H1 (cell line): ENCODE results near the gene RPL6. TPM values are rescaled to one million over a fixed set of nuclear protein-coding genes. Genes with fewer than 3 reads are reported as not detected.
"Not testable (repeated sequence)": the region's sequence is repeated elsewhere in the genome, so short reads cannot be mapped to it uniquely, and the experiment has no call there.

Experiments used
- CTCF ChIA-PET: fragments of 300-600 bp; sonication (Branson Sonifier 250); formaldehyde crosslinking; loops from one replicate; lab custom pipeline; 2021; ENCODE audit not compliant: partially characterized antibody; lab: Charles Lee
- POLR2A ChIA-PET: fragments of 300-600 bp; sonication (Branson Sonifier 250); formaldehyde crosslinking; loops from one replicate; lab custom pipeline; 2021; ENCODE audit warnings: inconsistent platforms; ENCODE audit not compliant: partially characterized antibody; lab: Charles Lee
- DNase-seq, 2 experiments: peaks; one replicate each; pipeline versions ENCODE4 v3.0.0 to v3.0.0-alpha.2; 2010 to 2022; ENCODE audit warnings: low spot score in 2 of 2, low read depth in 1 of 2, mixed read lengths in 1 of 2
- FAIRE-seq: peaks from 2 replicates; lab custom pipeline; 2011; peaks lifted over from hg19 to GRCh38; lab: Jason Lieb, UNC
- H2AFZ ChIP-seq: 2 replicates; pipeline ENCODE4 v1.8.1; 2012; ENCODE audit warnings: low read length, inconsistent platforms
- H2AK5ac ChIP-seq: 2 replicates; pipeline ENCODE4 v1.6.1; 2013; ENCODE audit warnings: low read depth, low read length
- H2BK120ac ChIP-seq: replicated peaks from 2 replicates; pipeline ENCODE3; 2013; ENCODE audit warnings: low read depth, low read length, inconsistent platforms
- H2BK12ac ChIP-seq: 2 replicates; pipeline ENCODE4 v1.6.1; 2013; ENCODE audit warnings: low read depth, low read length
- H2BK15ac ChIP-seq: 2 replicates; pipeline ENCODE4 v1.6.1; 2013; ENCODE audit warnings: low read length
- H2BK20ac ChIP-seq: 2 replicates; pipeline ENCODE4 v1.6.1; 2013; ENCODE audit warnings: low read length
- H2BK5ac ChIP-seq: 2 replicates; pipeline ENCODE4 v1.6.1; 2013; ENCODE audit warnings: low read depth, low read length
- H3K14ac ChIP-seq: 2 replicates; pipeline ENCODE4 v1.6.1; 2013; ENCODE audit warnings: inconsistent platforms; ENCODE audit not compliant: insufficient read length
- H3K18ac ChIP-seq: 2 replicates; pipeline ENCODE4 v1.6.1; 2013; ENCODE audit warnings: low read length; ENCODE audit errors: extremely low read depth
- H3K23ac ChIP-seq: 2 replicates; pipeline ENCODE4 v1.6.1; 2013; ENCODE audit warnings: inconsistent platforms; ENCODE audit not compliant: insufficient read length
- H3K23me2 ChIP-seq: 2 replicates; pipeline ENCODE4 v1.6.1; 2013; ENCODE audit warnings: low read depth, low read length
- H3K27ac ChIP-seq: 2 replicates; pipeline ENCODE4 v1.6.1; 2011; ENCODE audit warnings: low read depth, low read length, inconsistent platforms
- H3K27me3 ChIP-seq, 4 experiments: replicated peaks in 1 of 4; 1 replicate in 1 of 4; 2 replicates in 3 of 4; pipeline versions ENCODE4 v1.6.1 to v1.8.1; 2011 to 2013; ENCODE audit warnings: low read length in 3 of 4, mild to moderate bottlenecking in 3 of 4, inconsistent platforms in 2 of 4, mixed read lengths in 2 of 4, moderate library complexity in 1 of 4; ENCODE audit not compliant: control insufficient read depth in 3 of 4, insufficient read depth in 3 of 4; ENCODE audit errors: extremely low read depth in 1 of 4
- H3K36me3 ChIP-seq, 4 experiments: 2 replicates each; pipeline versions ENCODE4 v1.6.1 to v1.8.1; 2011 to 2013; ENCODE audit warnings: mild to moderate bottlenecking in 4 of 4, low read length in 3 of 4, moderate library complexity in 2 of 4, control low read depth in 1 of 4, inconsistent platforms in 1 of 4; ENCODE audit not compliant: insufficient read depth in 4 of 4, control insufficient read depth in 2 of 4
- H3K4ac ChIP-seq: replicated peaks from 2 replicates; pipeline ENCODE3; 2013; ENCODE audit warnings: low read length, low read depth, mixed read lengths, inconsistent platforms; ENCODE audit not compliant: insufficient read length
- H3K4me1 ChIP-seq, 4 experiments: replicated peaks in 1 of 4; 1 replicate in 1 of 4; 2 replicates in 3 of 4; pipeline versions ENCODE4 v1.6.1 to v1.8.1; 2011 to 2013; ENCODE audit warnings: low read length in 3 of 4, inconsistent platforms in 2 of 4, mixed read lengths in 1 of 4; ENCODE audit not compliant: insufficient read depth in 4 of 4, control insufficient read depth in 3 of 4
- H3K4me2 ChIP-seq, 2 experiments: 2 replicates each; pipeline versions ENCODE4 v1.6.1 to v1.8.1; 2011 to 2013; ENCODE audit warnings: low read depth in 2 of 2, low read length in 2 of 2, control low read depth in 1 of 2, inconsistent platforms in 1 of 2, mild to moderate bottlenecking in 1 of 2; ENCODE audit not compliant: insufficient read depth in 1 of 2
- H3K4me3 ChIP-seq, 4 experiments: fragments of 200-600, 300-600 bp in 1 of 4; sonication (generic), shearing (Covaris generic), sonication (Bioruptor Twin) in 1 of 4; 2 replicates each; pipeline versions ENCODE4 v1.5.1 to v1.8.1; 2011 to 2016; ENCODE audit warnings: low read length in 4 of 4, low read depth in 3 of 4, control low read depth in 2 of 4, inconsistent platforms in 2 of 4, mild to moderate bottlenecking in 2 of 4, mixed read lengths in 1 of 4, moderate library complexity in 1 of 4; ENCODE audit not compliant: insufficient read depth in 2 of 4; ENCODE audit errors: extremely low read depth in 1 of 4
- H3K56ac ChIP-seq: replicated peaks from 2 replicates; pipeline ENCODE3; 2013; ENCODE audit warnings: low read depth, mild to moderate bottlenecking, mixed read lengths, low read length, inconsistent platforms; ENCODE audit not compliant: insufficient read length
- H3K79me1 ChIP-seq: 2 replicates; pipeline ENCODE4 v1.6.1; 2013; ENCODE audit warnings: low read depth, low read length, control low read depth
- H3K79me2 ChIP-seq, 2 experiments: 2 replicates each; pipeline versions ENCODE4 v1.6.1 to v1.8.1; 2012 to 2013; ENCODE audit warnings: low read length in 2 of 2, mild to moderate bottlenecking in 2 of 2, inconsistent platforms in 1 of 2; ENCODE audit not compliant: insufficient read depth in 2 of 2, control insufficient read depth in 1 of 2
- H3K9ac ChIP-seq, 4 experiments: replicated peaks in 1 of 4; 1 replicate in 1 of 4; 2 replicates in 3 of 4; pipeline versions ENCODE4 v1.6.1 to v1.8.1; 2011 to 2013; ENCODE audit warnings: low read depth in 3 of 4, low read length in 3 of 4, control low read depth in 2 of 4, mild to moderate bottlenecking in 2 of 4, moderate library complexity in 2 of 4, inconsistent platforms in 1 of 4; ENCODE audit errors: extremely low read depth in 1 of 4
- H3K9me3 ChIP-seq, 2 experiments: 2 replicates each; pipeline versions ENCODE4 v1.6.1 to v1.8.1; 2012 to 2013; ENCODE audit warnings: mild to moderate bottlenecking in 2 of 2, moderate library complexity in 2 of 2, control low read depth in 1 of 2, inconsistent platforms in 1 of 2, low read depth in 1 of 2, low read length in 1 of 2, mixed read lengths in 1 of 2; ENCODE audit not compliant: insufficient read depth in 2 of 2
- H4K20me1 ChIP-seq, 2 experiments: replicated peaks in 1 of 2; 2 replicates each; pipeline versions ENCODE3 to v1.8.1; 2011 to 2013; ENCODE audit warnings: inconsistent platforms in 2 of 2, low read length in 2 of 2, mild to moderate bottlenecking in 1 of 2; ENCODE audit not compliant: insufficient read depth in 2 of 2, control insufficient read depth in 1 of 2
- H4K5ac ChIP-seq: 2 replicates; pipeline ENCODE4 v1.6.1; 2013; ENCODE audit warnings: low read length, low read depth, mixed read lengths, inconsistent platforms; ENCODE audit not compliant: insufficient read length
- H4K8ac ChIP-seq: 2 replicates; pipeline ENCODE4 v1.8.0; 2013; ENCODE audit warnings: mild to moderate bottlenecking, moderate library complexity, low read length, inconsistent platforms; ENCODE audit not compliant: insufficient read depth; ENCODE audit errors: extremely low read depth
- H4K91ac ChIP-seq: replicated peaks from 2 replicates; pipeline ENCODE3; 2013; ENCODE audit warnings: low read length, mixed read lengths, inconsistent platforms; ENCODE audit not compliant: insufficient read length
- EZH2 ChIP-seq: fragments of 200-600 bp; sonication (generic); IDR thresholded peaks from 2 replicates; pipeline ENCODE4 v1.7.1; 2012; ENCODE audit warnings: low read depth, mild to moderate bottlenecking, moderate library complexity, low read length, inconsistent platforms; ENCODE audit not compliant: severe bottlenecking
- KDM4A ChIP-seq: IDR thresholded peaks from one replicate; pipeline ENCODE4 v1.7.1; 2012; ENCODE audit warnings: low read depth, mild to moderate bottlenecking, moderate library complexity, low read length, inconsistent platforms; ENCODE audit not compliant: severe bottlenecking
- TAF1 ChIP-seq: IDR thresholded peaks from 2 replicates; pipeline ENCODE4 v1.6.1; 2011; ENCODE audit warnings: mild to moderate bottlenecking, low read depth, low read length
- WGBS, 2 experiments: shearing (Covaris generic) in 1 of 2; methylation state at CpG; one replicate each; pipeline versions ENCODE4 v1.1.6 to v1.1.7; 2013 to 2015; ENCODE audit warnings: low lambda C conversion rate in 2 of 2, mixed read lengths in 2 of 2, inconsistent platforms in 1 of 2, low coverage in 1 of 2, missing lambda C conversion rate in 1 of 2; ENCODE audit not compliant: insufficient replicate concordance in 2 of 2, insufficient coverage in 1 of 2, insufficient read length in 1 of 2; ENCODE audit errors: extremely low coverage in 1 of 2, missing lambda C conversion rate in 1 of 2; 5-methylcytosine and 5-hydroxymethylcytosine counted together
- polyA plus RNA-seq, 7 experiments: library from polyadenylated mRNA; depleted of rRNA in 3 of 7; stranded (reverse) in 5 of 7; unstranded in 2 of 7; fragments of >200 nt in 5 of 7; fragments of 200-250 nt in 2 of 7; gene quantifications; 1 replicate in 5 of 7; 2 replicates in 1 of 7; 4 replicates in 1 of 7; pipeline versions ENCODE4 v1.2.1 to v1.2.3, GENCODE V29; 2011 to 2013; ENCODE audit warnings: missing spikeins in 2 of 7, mixed read lengths in 2 of 7
- total RNA-seq: library from RNA; stranded (reverse); fragmentation: NEBNext Ultra II Directional; extraction: Animal tissue kit (Norgen Biotek cat#: 25700); gene quantifications from 2 replicates; pipeline ENCODE4 v1.2.1, GENCODE V29; 2021
- TF ChIP-seq, protein P1 (sequence below): IDR thresholded peaks from 2 replicates; pipeline ENCODE4 v1.6.1; 2011; ENCODE audit warnings: low read depth, mild to moderate bottlenecking, low read length; ENCODE audit not compliant: insufficient read depth
- TF ChIP-seq, protein P2 (sequence below): IDR thresholded peaks from 2 replicates; pipeline ENCODE4 v1.6.1; 2012; ENCODE audit warnings: low read length, inconsistent platforms

RPL6 gene
- total and polyA plus RNA-seq, 2 of the 8 experiments (the other 6 are each of a cell fraction or from before 2014, with no cell fraction given): 1,073 to 1,643 TPM

GRCh38 chr12:112458330-112458729 lies 48.9 kb upstream of the RPL6 start (continued):
- TF ChIP-seq, protein P1, sequence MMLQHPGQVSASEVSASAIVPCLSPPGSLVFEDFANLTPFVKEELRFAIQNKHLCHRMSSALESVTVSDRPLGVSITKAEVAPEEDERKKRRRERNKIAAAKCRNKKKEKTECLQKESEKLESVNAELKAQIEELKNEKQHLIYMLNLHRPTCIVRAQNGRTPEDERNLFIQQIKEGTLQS: no peak
- TF ChIP-seq, protein P2, sequence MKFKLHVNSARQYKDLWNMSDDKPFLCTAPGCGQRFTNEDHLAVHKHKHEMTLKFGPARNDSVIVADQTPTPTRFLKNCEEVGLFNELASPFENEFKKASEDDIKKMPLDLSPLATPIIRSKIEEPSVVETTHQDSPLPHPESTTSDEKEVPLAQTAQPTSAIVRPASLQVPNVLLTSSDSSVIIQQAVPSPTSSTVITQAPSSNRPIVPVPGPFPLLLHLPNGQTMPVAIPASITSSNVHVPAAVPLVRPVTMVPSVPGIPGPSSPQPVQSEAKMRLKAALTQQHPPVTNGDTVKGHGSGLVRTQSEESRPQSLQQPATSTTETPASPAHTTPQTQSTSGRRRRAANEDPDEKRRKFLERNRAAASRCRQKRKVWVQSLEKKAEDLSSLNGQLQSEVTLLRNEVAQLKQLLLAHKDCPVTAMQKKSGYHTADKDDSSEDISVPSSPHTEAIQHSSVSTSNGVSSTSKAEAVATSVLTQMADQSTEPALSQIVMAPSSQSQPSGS: no peak
- TF ChIP-seq KDM4A (no peak), TAF1 (no peak), EZH2 (no peak)

- H3K79me2 ChIP-seq, H2BK20ac ChIP-seq, H3K14ac ChIP-seq, H4K91ac ChIP-seq, H3K27me3 ChIP-seq, H3K23me2 ChIP-seq, H2BK5ac ChIP-seq, H4K5ac ChIP-seq, H3K4me2 ChIP-seq, H3K4me3 ChIP-seq, H3K79me1 ChIP-seq, H3K18ac ChIP-seq, H3K9me3 ChIP-seq, H4K8ac ChIP-seq, H2BK15ac ChIP-seq, H3K4me1 ChIP-seq, DNase-seq, H3K4ac ChIP-seq, FAIRE-seq, H2AK5ac ChIP-seq, H3K9ac ChIP-seq, CTCF ChIA-PET, H3K23ac ChIP-seq, H3K56ac ChIP-seq, H2BK12ac ChIP-seq, H4K20me1 ChIP-seq, H2BK120ac ChIP-seq, H2AFZ ChIP-seq, H3K27ac ChIP-seq: not testable (repeated sequence)
- peaks cover 5 to 41% (median 26%) of the 10 kb centered on the region in 4 experiments for H3K36me3 ChIP-seq
- WGBS, 2 experiments: 92% methylated on average over 1 of the region's 1 CpG; no CpG with 5 or more reads in 1 of the 2 experiments
- POLR2A ChIA-PET: interaction anchor here (2.3 kb wide), 1 partner anchor 13 kb away, joined by 4 read pairs; no protein-coding TSS in a partner anchor
These were observed 47.7 kb upstream of the RPL6 start for GRCh38 chr12:112457142-112457541.
